ENCODE measurements around the gene MARCHF3. TPM values are rescaled to one million over a fixed set of nuclear protein-coding genes. Genes with fewer than 3 reads are reported as not detected.

Gene MARCHF3
- total RNA-seq, 4 donors from 2014 or later = 1.9 to 5.3 (median 2.5) TPM

- 80 to 96% methylated on average over 1 to 3 of the region's 6 CpGs for WGBS, 2 donors
- no peaks in the 10 kb centered on the region for H3K9me3 ChIP-seq
- no peaks in the 10 kb centered on the region for H3K27me3 ChIP-seq
- intact Hi-C loops (cut with DNase I) = no loop called here
- no peak for TF ChIP-seq CTCF (IDR thresholded peaks at IDR 0.05)
- no peak for TF ChIP-seq POLR2A (IDR thresholded peaks at IDR 0.05)
- H3K27ac ChIP-seq = no peak overlapping the region
- no peak for DNase-seq
- no peak overlapping the region for H3K4me3 ChIP-seq
- H3K4me1 ChIP-seq = peaks cover 0 to 11% (median 3%) of the 10 kb centered on the region in 3 donors
- H3K36me3 ChIP-seq = no peaks in the 10 kb centered on the region
These were observed 53.7 kb downstream of the MARCHF3 start for GRCh38 chr5:126976520-126977172.

GRCh38 chr5:126975796-126976195, 54.6 kb downstream of the MARCHF3 start:
- H3K27ac ChIP-seq = no peak overlapping the region
- no peaks in the 10 kb centered on the region for H3K27me3 ChIP-seq
- peaks cover 0 to 14% (median 4%) of the 10 kb centered on the region in 3 donors for H3K4me1 ChIP-seq
- DNase-seq = no peak
- H3K9me3 ChIP-seq = no peaks in the 10 kb centered on the region
- H3K36me3 ChIP-seq = no peaks in the 10 kb centered on the region
- intact Hi-C loops (cut with DNase I) = no loop called here
- no peak overlapping the region for H3K4me3 ChIP-seq
- TF ChIP-seq POLR2A (IDR thresholded peaks at IDR 0.05) = no peak
- no peak for TF ChIP-seq CTCF (IDR thresholded peaks at IDR 0.05)

- no peak overlapping the region for H3K4me3 ChIP-seq
These were observed 57.2 kb downstream of the MARCHF3 start for GRCh38 chr5:126973193-126973592.

GRCh38 chr5:126972062-126972895, 58.1 kb downstream of the MARCHF3 start:
- H3K4me1 ChIP-seq = peaks cover 0 to 14% (median 4%) of the 10 kb centered on the region in 3 donors
- no peaks in the 10 kb centered on the region for H3K36me3 ChIP-seq
- TF ChIP-seq CTCF (IDR thresholded peaks at IDR 0.05) (no peak), POLR2A (IDR thresholded peaks at IDR 0.05) (no peak)
- no peaks in the 10 kb centered on the region for H3K27me3 ChIP-seq
- H3K27ac ChIP-seq = peak overlapping the region in 2 of 4 donors; percentile 18 to 26
- H3K4me3 ChIP-seq = peak overlapping the region in 1 of 4 donors; percentile 25
- intact Hi-C loops (cut with DNase I) = no loop called here
- DNase-seq = no peak
- 35 to 40% methylated on average over 4 of the region's 4 CpGs for WGBS, 2 donors
- H3K9me3 ChIP-seq = no peaks in the 10 kb centered on the region

More at GRCh38 chr5:126973193-126973592, 57.2 kb downstream of the MARCHF3 start:
- TF ChIP-seq CTCF (IDR thresholded peaks at IDR 0.05) = no peak
- no peak for TF ChIP-seq POLR2A (IDR thresholded peaks at IDR 0.05)
- WGBS, 2 donors = 69 to 85% methylated on average over 4 to 6 of the region's 6 CpGs
- Histone ChIP-seq H3K4me1 (peaks cover 0 to 14% (median 4%) of the 10 kb centered on the region in 3 donors), H3K27ac (no peak overlapping the region), H3K27me3 (no peaks in the 10 kb centered on the region), H3K36me3 (no peaks in the 10 kb centered on the region), H3K9me3 (no peaks in the 10 kb centered on the region)
- DNase-seq = no peak
- intact Hi-C loops (cut with DNase I) = no loop called here

GRCh38 chr5:126971455-126972031, 58.8 kb downstream of the MARCHF3 start:
- Histone ChIP-seq H3K9me3 (no peaks in the 10 kb centered on the region), H3K4me3 (no peak overlapping the region), H3K27me3 (no peaks in the 10 kb centered on the region), H3K4me1 (peaks cover 0 to 14% (median 4%) of the 10 kb centered on the region in 3 donors), H3K36me3 (no peaks in the 10 kb centered on the region), H3K27ac (peak overlapping the region in 1 of 4 donors; percentile 13)
- no peak for TF ChIP-seq CTCF (IDR thresholded peaks at IDR 0.05)
- no peak for TF ChIP-seq POLR2A (IDR thresholded peaks at IDR 0.05)
- DNase-seq = no peak
- intact Hi-C loops (cut with DNase I) = no loop called here
- 86 to 89% methylated on average over 1 of the region's 1 CpG for WGBS, 2 donors
